NCI-H1930 (cell line): ENCODE results near the gene POU6F2.

Experiments
- DNase-seq, 2 experiments: peaks; one replicate each; lab custom pipeline; 2025; lab: John Stamatoyannopoulos, UW

Gene POU6F2

GRCh38 chr7:39507866-39508551 is 530.3 kb downstream of the POU6F2 start:
- DNase-seq, result no peak

- DNase-seq, result no peak
Measured at GRCh38 chr7:39509436-39509835, 531.7 kb downstream of the POU6F2 start.

- DNase-seq, result no peak
Measured at GRCh38 chr7:39509912-39510311, 532.2 kb downstream of the POU6F2 start.

- DNase-seq, result no peak
Measured at GRCh38 chr7:39510864-39511354, 533.2 kb downstream of the POU6F2 start.

GRCh38 chr7:39515534-39516228 is 538.0 kb downstream of the POU6F2 start:
- no peak for DNase-seq

GRCh38 chr7:39516498-39516897 is 538.8 kb downstream of the POU6F2 start:
- DNase-seq, result no peak

GRCh38 chr7:39517240-39517639 is 539.5 kb downstream of the POU6F2 start:
- DNase-seq, result no peak
